GM12875 (cell line): Measurements from ENCODE around the gene ASTN2.

Experiments used
- H3K4me3 ChIP-seq: one replicate; pipeline ENCODE4 v1.5.1; 2011; ENCODE audit warnings: low read depth, low read length, control low read depth
- TF ChIP-seq, protein P1 (sequence below): IDR thresholded peaks from 2 replicates; pipeline ENCODE4 v1.5.1; 2011; ENCODE audit warnings: low read depth, mild to moderate bottlenecking, control low read depth, inconsistent platforms, low read length, moderate library complexity, borderline replicate concordance; ENCODE audit not compliant: insufficient read depth

Gene ASTN2

DNA sequence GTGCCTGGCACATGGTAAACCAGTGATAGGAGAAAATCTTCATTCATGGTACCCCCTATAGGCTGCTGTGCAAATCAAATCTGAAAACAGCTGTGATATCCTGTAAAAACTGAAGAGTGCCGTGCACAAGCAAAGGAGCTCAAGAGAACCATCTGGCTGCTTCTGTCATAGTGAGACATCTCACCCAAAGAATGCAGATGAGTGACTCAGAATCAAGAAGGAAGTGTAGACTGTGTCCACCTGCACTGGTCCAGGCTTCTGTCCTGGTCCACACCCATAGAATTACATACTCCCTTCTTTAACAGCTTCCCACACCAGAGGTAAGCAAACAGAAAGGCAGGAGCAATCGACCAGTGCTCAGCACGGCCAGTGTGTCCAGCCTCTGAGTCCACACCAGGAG lies 195.9 kb downstream of the ASTN2 start:
- H3K4me3 ChIP-seq = no peak overlapping the region
- TF ChIP-seq, protein P1, sequence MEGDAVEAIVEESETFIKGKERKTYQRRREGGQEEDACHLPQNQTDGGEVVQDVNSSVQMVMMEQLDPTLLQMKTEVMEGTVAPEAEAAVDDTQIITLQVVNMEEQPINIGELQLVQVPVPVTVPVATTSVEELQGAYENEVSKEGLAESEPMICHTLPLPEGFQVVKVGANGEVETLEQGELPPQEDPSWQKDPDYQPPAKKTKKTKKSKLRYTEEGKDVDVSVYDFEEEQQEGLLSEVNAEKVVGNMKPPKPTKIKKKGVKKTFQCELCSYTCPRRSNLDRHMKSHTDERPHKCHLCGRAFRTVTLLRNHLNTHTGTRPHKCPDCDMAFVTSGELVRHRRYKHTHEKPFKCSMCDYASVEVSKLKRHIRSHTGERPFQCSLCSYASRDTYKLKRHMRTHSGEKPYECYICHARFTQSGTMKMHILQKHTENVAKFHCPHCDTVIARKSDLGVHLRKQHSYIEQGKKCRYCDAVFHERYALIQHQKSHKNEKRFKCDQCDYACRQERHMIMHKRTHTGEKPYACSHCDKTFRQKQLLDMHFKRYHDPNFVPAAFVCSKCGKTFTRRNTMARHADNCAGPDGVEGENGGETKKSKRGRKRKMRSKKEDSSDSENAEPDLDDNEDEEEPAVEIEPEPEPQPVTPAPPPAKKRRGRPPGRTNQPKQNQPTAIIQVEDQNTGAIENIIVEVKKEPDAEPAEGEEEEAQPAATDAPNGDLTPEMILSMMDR = no peak

DNA sequence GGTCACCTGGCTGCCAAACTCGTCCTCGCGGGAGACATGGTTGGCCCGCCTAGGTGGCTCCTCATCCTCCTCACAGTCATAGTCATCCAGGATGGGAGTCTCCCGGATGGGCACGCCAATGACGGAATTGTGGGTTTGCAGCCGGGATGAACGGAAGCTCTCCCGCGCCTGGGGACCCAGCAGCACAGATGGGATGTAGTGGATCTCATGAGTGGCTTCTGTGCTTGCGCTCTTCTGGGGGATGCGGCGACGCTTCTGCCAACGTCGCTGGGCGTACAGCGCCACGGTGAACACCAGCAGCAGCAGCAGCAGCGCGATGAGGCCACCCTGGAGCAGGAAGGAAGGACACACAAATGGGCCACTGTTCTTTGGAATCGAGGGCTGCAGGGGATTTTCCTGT lies 200.4 kb downstream of the ASTN2 start:
- TF ChIP-seq, protein P1 = no peak
- H3K4me3 ChIP-seq = no peak overlapping the region

DNA sequence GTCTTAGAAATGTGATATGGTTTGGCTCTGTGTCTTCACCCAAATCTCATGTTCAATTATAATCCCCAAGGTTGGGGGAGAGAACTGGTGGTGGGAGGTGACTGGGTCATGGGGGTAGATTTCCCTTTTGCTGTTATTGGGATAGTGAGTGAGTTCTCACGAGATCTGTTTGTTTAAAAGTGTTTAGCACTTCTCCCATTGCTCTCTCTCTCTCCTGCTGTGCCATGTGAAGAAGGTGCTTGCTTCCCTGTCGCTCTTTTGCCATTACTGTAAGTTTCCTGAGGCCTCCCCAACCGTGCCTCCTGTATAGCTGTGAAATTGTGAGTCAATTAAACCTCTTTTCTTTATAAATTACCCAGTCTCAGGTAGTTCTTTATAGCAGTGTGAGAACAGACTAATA lies 203.6 kb downstream of the ASTN2 start:
- H3K4me3 ChIP-seq = no peak overlapping the region
- TF ChIP-seq, protein P1 = no peak

DNA sequence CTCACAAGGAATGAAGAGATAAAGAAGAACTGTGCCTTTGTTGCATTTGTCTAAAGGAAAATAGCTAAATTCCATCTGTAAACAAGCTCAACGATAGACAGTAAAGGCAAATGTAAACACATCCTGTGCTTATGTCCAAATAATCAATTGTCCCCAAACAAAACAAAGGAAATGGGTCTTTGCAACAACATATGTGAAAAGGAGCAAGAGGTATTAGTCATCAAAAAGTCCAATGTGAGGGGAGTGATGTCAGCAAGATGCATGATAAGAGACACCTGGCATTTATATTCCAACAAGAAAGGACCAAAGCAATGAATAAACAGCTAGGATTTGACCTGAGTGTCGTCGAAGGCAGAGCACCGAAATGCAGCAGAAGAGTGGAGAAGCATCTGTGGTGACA lies 209.1 kb downstream of the ASTN2 start:
- TF ChIP-seq, protein P1 = no peak
- H3K4me3 ChIP-seq = no peak overlapping the region

DNA sequence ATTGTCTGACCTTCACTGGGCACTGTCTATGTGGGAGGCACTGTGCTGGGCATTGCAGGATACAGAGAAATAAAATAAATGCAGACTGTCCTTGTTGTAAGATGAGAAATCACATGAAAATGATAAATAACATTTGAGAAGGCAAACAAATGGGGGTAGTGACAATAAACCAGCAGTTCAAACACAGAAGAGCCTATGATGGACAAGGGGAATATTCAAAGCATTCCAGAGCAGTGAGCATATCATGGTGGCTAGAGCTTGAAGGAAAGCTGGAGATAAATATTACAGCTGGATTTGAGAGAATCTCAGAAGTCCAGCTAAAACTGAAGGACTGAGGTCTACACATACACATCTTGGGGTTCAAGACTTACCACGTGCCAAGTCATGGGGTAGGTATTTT lies 209.9 kb downstream of the ASTN2 start:
- TF ChIP-seq, protein P1 = no peak

DNA sequence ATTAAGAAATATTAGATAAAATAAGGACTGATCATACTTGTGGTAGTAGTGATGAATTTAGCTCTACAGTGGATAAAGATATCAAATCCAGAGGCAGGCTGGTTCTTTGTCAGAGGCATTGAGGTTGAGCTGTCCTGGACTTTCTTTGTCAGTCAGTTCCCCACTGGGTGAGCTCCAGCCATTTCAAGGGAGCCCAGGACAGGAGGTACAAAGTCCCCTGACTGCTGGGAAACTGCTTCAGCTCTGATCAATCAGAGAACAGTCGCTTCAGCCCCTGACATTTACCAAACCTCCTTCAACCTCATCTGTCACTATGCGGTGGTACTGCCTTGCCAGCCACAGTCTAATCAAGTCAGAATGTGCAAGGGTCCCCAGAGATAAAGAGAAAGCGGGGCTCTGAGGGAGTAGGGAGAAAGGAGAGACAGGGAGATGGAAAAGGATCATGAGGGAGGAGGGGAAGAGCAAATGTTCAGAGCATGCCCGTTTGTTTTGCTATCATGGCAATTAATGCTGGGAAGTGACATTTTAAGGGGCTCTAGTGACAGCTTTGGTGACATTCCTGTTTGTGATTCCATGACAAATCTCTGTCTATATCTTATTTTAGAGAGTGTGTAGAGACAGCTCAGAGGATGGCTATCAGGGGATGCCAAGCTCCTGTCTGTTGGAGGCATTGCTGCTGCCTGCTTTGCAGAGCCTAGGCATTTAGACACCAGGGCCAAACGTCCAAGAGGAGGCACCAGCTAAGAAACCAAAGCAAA lies 223.2 kb downstream of the ASTN2 start:
- TF ChIP-seq, protein P1 = no peak
- H3K4me3 ChIP-seq = no peak overlapping the region

More for the DNA sequence above, 209.9 kb downstream of the ASTN2 start:
- H3K4me3 ChIP-seq = no peak overlapping the region

DNA sequence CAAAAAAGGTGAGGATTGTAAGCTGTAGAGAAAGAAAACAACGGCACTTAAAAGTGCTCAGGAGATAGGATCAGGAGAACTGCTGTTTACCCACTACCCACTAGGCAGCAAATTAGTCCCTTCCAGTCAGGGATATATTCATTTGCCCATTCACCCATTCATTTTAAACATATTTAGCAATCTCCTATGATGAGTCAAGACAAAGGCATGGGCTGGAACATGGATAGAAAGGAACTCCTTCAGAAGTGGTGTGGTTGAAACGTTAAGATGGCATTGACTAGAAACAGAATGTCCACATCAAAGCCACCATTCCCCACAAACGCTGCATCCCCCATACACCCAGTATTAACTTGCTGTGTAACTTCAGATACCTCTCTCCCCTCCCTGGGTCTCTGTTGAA lies 225.7 kb downstream of the ASTN2 start:
- TF ChIP-seq, protein P1 = no peak
- H3K4me3 ChIP-seq = no peak overlapping the region
